ENCODE measurements around the gene PANK3. TPM values are rescaled to one million over a fixed set of nuclear protein-coding genes. Genes with fewer than 3 reads are reported as not detected.

Gene PANK3
- total and polyA plus RNA-seq, 4 donors: 10.9 to 79.4 (median 42.4) TPM

GRCh38 chr5:168591302-168592013 is 12.3 kb upstream of the PANK3 start:
- no peak for TF ChIP-seq MAX (IDR thresholded peaks at IDR 0.05)
- TF ChIP-seq REST (IDR thresholded peaks at IDR 0.05): no peak
- no peak for TF ChIP-seq ATF3 (IDR thresholded peaks at IDR 0.05)
- no peak for TF ChIP-seq CTCF (IDR thresholded peaks at IDR 0.05; ENCODE audit: low read depth, low read length, missing input control)
- TF ChIP-seq NR2F2 (IDR thresholded peaks at IDR 0.05): no peak
- TF ChIP-seq FOXA1 (IDR thresholded peaks at IDR 0.05): no peak
- no peak for TF ChIP-seq RAD21 (IDR thresholded peaks at IDR 0.05)
- TF ChIP-seq JUND (IDR thresholded peaks at IDR 0.05): no peak
- TF ChIP-seq YY1 (IDR thresholded peaks at IDR 0.05): no peak
- no peak for TF ChIP-seq TAF1 (conservative IDR thresholded peaks at IDR 0.05)
- TF ChIP-seq GABPA (IDR thresholded peaks at IDR 0.05 in 1 of 2, conservative IDR thresholded peaks at IDR 0.05 in 1 of 2): no peak
- no peak for TF ChIP-seq ZBTB33 (IDR thresholded peaks at IDR 0.05)
- no peak for TF ChIP-seq SP1 (IDR thresholded peaks at IDR 0.05)
- peak overlapping the region; percentile 64 to 97 for H3K9ac ChIP-seq (ENCODE audit: low read depth in 1 of 2, low read length in 2 of 2)

GRCh38 chr5:168590666-168591065 is 11.5 kb upstream of the PANK3 start:
- H3K27me3 ChIP-seq (ENCODE audit: control insufficient read depth in 4 of 4, insufficient read depth in 4 of 4, low read length in 3 of 4): no peaks in the 10 kb centered on the region
- peak overlapping the region; percentile 91 to 98 for H3K27ac ChIP-seq (ENCODE audit: low read depth in 1 of 2, low read length in 2 of 2)
- H3K9ac ChIP-seq (ENCODE audit: low read depth in 1 of 2, low read length in 2 of 2): peak overlapping the region in 1 of 2 donors; percentile 9
- H3K4me3 ChIP-seq (ENCODE audit: low read depth in 1 of 3, low read length in 3 of 3): no peak overlapping the region
- peaks cover 9 to 27% (median 20%) of the 10 kb centered on the region in 4 donors for H3K4me1 ChIP-seq (ENCODE audit: control insufficient read depth in 4 of 4, insufficient read depth in 4 of 4, low read length in 3 of 4)
- DNase-seq (ENCODE audit: low spot score): no peak
- no peaks in the 10 kb centered on the region for H3K36me3 ChIP-seq (ENCODE audit: control insufficient read depth in 4 of 4, insufficient read depth in 3 of 4, low read depth in 1 of 4, low read length in 3 of 4)
- no peaks in the 10 kb centered on the region for H3K9me3 ChIP-seq (ENCODE audit: control insufficient read depth in 4 of 4, low read length in 3 of 4)
- WGBS: 30% methylated on average over 3 of the region's 3 CpGs
- TF ChIP-seq FOXA2 (IDR thresholded peaks at IDR 0.05) (no peak), RXRA (IDR thresholded peaks at IDR 0.05) (peak in 1 of 2 donors; percentile 37), JUND (IDR thresholded peaks at IDR 0.05) (peak in 1 of 2 donors; percentile 22), NR2F2 (IDR thresholded peaks at IDR 0.05) (no peak), GABPA (IDR thresholded peaks at IDR 0.05 in 1 of 2, conservative IDR thresholded peaks at IDR 0.05 in 1 of 2) (no peak), CTCF (IDR thresholded peaks at IDR 0.05; ENCODE audit: low read depth, low read length, missing input control) (no peak), HNF4G (IDR thresholded peaks at IDR 0.05) (no peak), EGR1 (IDR thresholded peaks at IDR 0.05; ENCODE audit: low read depth in 2 of 2) (no peak), REST (IDR thresholded peaks at IDR 0.05) (no peak), SP1 (IDR thresholded peaks at IDR 0.05) (peak; percentile 27), TAF1 (conservative IDR thresholded peaks at IDR 0.05) (no peak)

More at GRCh38 chr5:168591302-168592013, 12.3 kb upstream of the PANK3 start:
- H3K27ac ChIP-seq (ENCODE audit: low read depth in 1 of 2, low read length in 2 of 2): peak overlapping the region; percentile 91 to 98
- no peaks in the 10 kb centered on the region for H3K27me3 ChIP-seq (ENCODE audit: control insufficient read depth in 4 of 4, insufficient read depth in 4 of 4, low read length in 3 of 4)
- H3K36me3 ChIP-seq (ENCODE audit: control insufficient read depth in 4 of 4, insufficient read depth in 3 of 4, low read depth in 1 of 4, low read length in 3 of 4): no peaks in the 10 kb centered on the region
- H3K9me3 ChIP-seq (ENCODE audit: control insufficient read depth in 4 of 4, low read length in 3 of 4): no peaks in the 10 kb centered on the region
- WGBS: 31% methylated on average over 2 of the region's 2 CpGs
- DNase-seq (ENCODE audit: low spot score): no peak
- H3K4me1 ChIP-seq (ENCODE audit: control insufficient read depth in 4 of 4, insufficient read depth in 4 of 4, low read length in 3 of 4): peaks cover 9 to 27% (median 20%) of the 10 kb centered on the region in 4 donors
- peak overlapping the region; percentile 10 to 18 (median 11) for H3K4me3 ChIP-seq (ENCODE audit: low read depth in 1 of 3, low read length in 3 of 3)

Measured in liver (tissue), 9 donors.